Neural cell (in vitro differentiated cells): Measurements from ENCODE around the gene ASIP. TPM values are rescaled to one million over a fixed set of nuclear protein-coding genes. Genes with fewer than 3 reads are reported as not detected.

Source experiments
- H2AFZ ChIP-seq: fragments of 200-600, 300-800 bp; sonication (generic), shearing (Covaris generic); 2 replicates; pipeline ENCODE4 v1.6.0; 2014; ENCODE audit warnings: low read depth, mild to moderate bottlenecking, antibody characterized with exemption, low read length, moderate library complexity
- H3F3A ChIP-seq: fragments of 200-600 bp; shearing (Covaris generic); 2 replicates; pipeline ENCODE4 v1.6.1; 2016; ENCODE audit warnings: mild to moderate bottlenecking, moderate library complexity, mixed read lengths, antibody characterized with exemption, low read length; ENCODE audit not compliant: insufficient read depth, poor library complexity, severe bottlenecking
- H3K27ac ChIP-seq: fragments of 200-600, 300-800 bp; sonication (generic), shearing (Covaris generic); 2 replicates; pipeline ENCODE4 v1.5.1; 2014; ENCODE audit warnings: mild to moderate bottlenecking, low read length, moderate library complexity
- H3K27me3 ChIP-seq: fragments of 300-800, 200-600 bp; sonication (generic), shearing (Covaris generic); 2 replicates; pipeline ENCODE4 v1.6.0; 2014; ENCODE audit warnings: mild to moderate bottlenecking, low read depth, low read length, moderate library complexity; ENCODE audit not compliant: insufficient read depth
- H3K36me3 ChIP-seq: fragments of 300-800, 200-600 bp; sonication (generic), shearing (Covaris generic); 2 replicates; pipeline ENCODE4 v1.5.1; 2014; ENCODE audit warnings: mild to moderate bottlenecking, antibody characterized with exemption, low read length, moderate library complexity; ENCODE audit not compliant: insufficient read depth
- H3K4me2 ChIP-seq: fragments of 300-800, 200-600 bp; sonication (generic), shearing (Covaris generic); 2 replicates; pipeline ENCODE4 v1.6.0; 2014; ENCODE audit warnings: mild to moderate bottlenecking, low read length
- H3K4me3 ChIP-seq: fragments of 300-800, 200-600 bp; sonication (generic), shearing (Covaris generic); 2 replicates; pipeline ENCODE4 v1.5.1; 2014; ENCODE audit warnings: mild to moderate bottlenecking, low read length, moderate library complexity
- H3K79me2 ChIP-seq: fragments of 200-600 bp; shearing (Covaris generic); replicated peaks from 2 replicates; pipeline ENCODE4 v1.6.0; 2014; ENCODE audit warnings: mild to moderate bottlenecking, low read length, moderate library complexity; ENCODE audit not compliant: insufficient read depth
- H3K9ac ChIP-seq: fragments of 300-800, 200-600 bp; sonication (generic), shearing (Covaris generic); 2 replicates; pipeline ENCODE4 v1.6.1; 2016; ENCODE audit warnings: mild to moderate bottlenecking, low read length, mixed read lengths
- H3K9me2 ChIP-seq: fragments of 200-600 bp; shearing (Covaris generic); 2 replicates; pipeline ENCODE4 v1.6.1; 2016; ENCODE audit warnings: mild to moderate bottlenecking, low read length, mixed read lengths; ENCODE audit not compliant: insufficient read depth
- H3K9me3 ChIP-seq: fragments of 200-600, 300-800 bp; sonication (generic), shearing (Covaris generic); 2 replicates; pipeline ENCODE4 v1.6.1; 2016; ENCODE audit warnings: mild to moderate bottlenecking, mixed run types, low read length, moderate library complexity, mixed read lengths
- H4K20me1 ChIP-seq: fragments of 200-600 bp; shearing (Covaris generic); 2 replicates; pipeline ENCODE4 v1.6.1; 2016; ENCODE audit warnings: mild to moderate bottlenecking, mixed run types; ENCODE audit not compliant: insufficient read depth
- CTCF ChIP-seq: fragments of 450-650 bp; IDR thresholded peaks from 2 replicates; pipeline ENCODE4 v1.5.1; 2014; ENCODE audit warnings: antibody characterized with exemption, mild to moderate bottlenecking, moderate library complexity; ENCODE audit not compliant: poor library complexity, severe bottlenecking
- EP300 ChIP-seq: fragments of 450-650 bp; conservative IDR thresholded peaks from 2 replicates; pipeline ENCODE4 v1.6.1; 2014; ENCODE audit warnings: antibody characterized with exemption, mild to moderate bottlenecking, moderate library complexity; ENCODE audit not compliant: poor library complexity, severe bottlenecking
- EZH2 ChIP-seq: fragments of 200-600, 300-800 bp; shearing (Covaris generic), sonication (generic); IDR thresholded peaks from 2 replicates; pipeline ENCODE4 v1.6.1; 2014; ENCODE audit warnings: antibody characterized with exemption, low read length, borderline replicate concordance, mild to moderate bottlenecking; ENCODE audit not compliant: insufficient read depth, poor library complexity, severe bottlenecking
- MXI1 ChIP-seq: fragments of 450-650 bp; conservative IDR thresholded peaks from 2 replicates; pipeline ENCODE4 v1.6.1; 2014; ENCODE audit warnings: antibody characterized with exemption, mild to moderate bottlenecking; ENCODE audit not compliant: poor library complexity, severe bottlenecking
- POLR2AphosphoS5 ChIP-seq: IDR thresholded peaks from 2 replicates; pipeline ENCODE4 v1.6.1; 2012
- RAD21 ChIP-seq: fragments of 450-650 bp; conservative IDR thresholded peaks from 2 replicates; pipeline ENCODE4 v1.6.1; 2014; ENCODE audit warnings: antibody characterized with exemption, mild to moderate bottlenecking, moderate library complexity
- SMC3 ChIP-seq: fragments of 450-650 bp; conservative IDR thresholded peaks from 2 replicates; pipeline ENCODE4 v1.6.1; 2014; ENCODE audit warnings: antibody characterized with exemption, mild to moderate bottlenecking, moderate library complexity; ENCODE audit not compliant: poor library complexity
- TAF1 ChIP-seq: IDR thresholded peaks from 2 replicates; pipeline ENCODE4 v1.6.1; 2012; ENCODE audit warnings: low read depth
- polyA plus RNA-seq: library from polyadenylated mRNA; depleted of rRNA; stranded (reverse); fragments of >200 nt; gene quantifications from 2 replicates; pipeline ENCODE4 v1.2.3, GENCODE V29; 2014
- TF ChIP-seq, protein P1 (sequence below): IDR thresholded peaks from 2 replicates; pipeline ENCODE4 v1.6.1; 2012; ENCODE audit warnings: borderline replicate concordance

ASIP gene
- polyA plus RNA-seq, 1 donor from 2014 or later = not detected

- H2AFZ ChIP-seq = no peak overlapping the region
These were observed 68.5 kb downstream of the ASIP start for GRCh38 chr20:34309691-34310090.

DNA sequence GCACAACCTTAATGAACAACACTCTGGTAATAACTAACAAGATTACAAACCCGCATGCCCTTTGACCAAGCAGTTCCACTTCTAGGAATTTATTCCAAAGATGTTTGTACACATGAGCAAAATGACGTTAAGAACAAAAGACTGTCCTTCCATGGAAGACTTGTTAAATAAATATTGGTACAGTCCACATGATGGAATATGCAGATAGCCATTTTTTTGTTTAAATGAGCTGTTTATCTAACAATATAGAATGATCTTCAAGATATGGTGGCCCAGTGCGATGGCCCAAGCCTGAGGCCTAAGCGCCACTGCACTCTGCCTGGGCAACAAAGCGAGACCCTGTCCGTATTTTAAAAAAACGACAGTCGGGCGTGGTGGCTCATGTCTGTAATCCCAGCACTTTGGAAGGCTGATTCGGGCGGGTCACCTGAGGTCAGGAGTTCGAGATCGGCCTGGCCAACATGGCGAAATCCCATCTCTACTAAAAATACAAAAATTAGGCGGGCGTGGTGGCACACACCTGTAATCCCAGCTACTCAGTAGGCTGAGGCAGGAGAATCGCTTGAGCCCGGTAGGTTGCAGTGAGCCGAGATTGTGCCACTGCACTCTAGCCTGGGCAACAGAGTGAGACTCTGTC, 69.4 kb downstream of the ASIP start:
- Histone ChIP-seq H4K20me1 (no peaks in the 10 kb centered on the region), H3K27me3 (peaks cover 15% of the 10 kb centered on the region), H3F3A (no peaks in the 10 kb centered on the region), H3K27ac (no peak overlapping the region), H3K9me2 (no peaks in the 10 kb centered on the region), H3K36me3 (no peaks in the 10 kb centered on the region), H3K9ac (no peak overlapping the region), H3K4me3 (no peak overlapping the region), H2AFZ (no peak overlapping the region), H3K9me3 (no peaks in the 10 kb centered on the region), H3K4me2 (no peak overlapping the region), H3K79me2 (no peaks in the 10 kb centered on the region)
- TF ChIP-seq, protein P1, sequence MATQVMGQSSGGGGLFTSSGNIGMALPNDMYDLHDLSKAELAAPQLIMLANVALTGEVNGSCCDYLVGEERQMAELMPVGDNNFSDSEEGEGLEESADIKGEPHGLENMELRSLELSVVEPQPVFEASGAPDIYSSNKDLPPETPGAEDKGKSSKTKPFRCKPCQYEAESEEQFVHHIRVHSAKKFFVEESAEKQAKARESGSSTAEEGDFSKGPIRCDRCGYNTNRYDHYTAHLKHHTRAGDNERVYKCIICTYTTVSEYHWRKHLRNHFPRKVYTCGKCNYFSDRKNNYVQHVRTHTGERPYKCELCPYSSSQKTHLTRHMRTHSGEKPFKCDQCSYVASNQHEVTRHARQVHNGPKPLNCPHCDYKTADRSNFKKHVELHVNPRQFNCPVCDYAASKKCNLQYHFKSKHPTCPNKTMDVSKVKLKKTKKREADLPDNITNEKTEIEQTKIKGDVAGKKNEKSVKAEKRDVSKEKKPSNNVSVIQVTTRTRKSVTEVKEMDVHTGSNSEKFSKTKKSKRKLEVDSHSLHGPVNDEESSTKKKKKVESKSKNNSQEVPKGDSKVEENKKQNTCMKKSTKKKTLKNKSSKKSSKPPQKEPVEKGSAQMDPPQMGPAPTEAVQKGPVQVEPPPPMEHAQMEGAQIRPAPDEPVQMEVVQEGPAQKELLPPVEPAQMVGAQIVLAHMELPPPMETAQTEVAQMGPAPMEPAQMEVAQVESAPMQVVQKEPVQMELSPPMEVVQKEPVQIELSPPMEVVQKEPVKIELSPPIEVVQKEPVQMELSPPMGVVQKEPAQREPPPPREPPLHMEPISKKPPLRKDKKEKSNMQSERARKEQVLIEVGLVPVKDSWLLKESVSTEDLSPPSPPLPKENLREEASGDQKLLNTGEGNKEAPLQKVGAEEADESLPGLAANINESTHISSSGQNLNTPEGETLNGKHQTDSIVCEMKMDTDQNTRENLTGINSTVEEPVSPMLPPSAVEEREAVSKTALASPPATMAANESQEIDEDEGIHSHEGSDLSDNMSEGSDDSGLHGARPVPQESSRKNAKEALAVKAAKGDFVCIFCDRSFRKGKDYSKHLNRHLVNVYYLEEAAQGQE = no peak
- TF ChIP-seq RAD21 = no peak
- TF ChIP-seq SMC3 = no peak
- no peak for TF ChIP-seq EP300
- TF ChIP-seq TAF1 = no peak
- no peak for TF ChIP-seq MXI1
- TF ChIP-seq CTCF = no peak
- no peak for TF ChIP-seq EZH2
- TF ChIP-seq POLR2AphosphoS5 = no peak

More at GRCh38 chr20:34309691-34310090, 68.5 kb downstream of the ASIP start:
- Histone ChIP-seq H3K9me3 (no peaks in the 10 kb centered on the region), H3K27ac (no peak overlapping the region), H3K79me2 (no peaks in the 10 kb centered on the region), H3K9ac (no peak overlapping the region), H3F3A (no peaks in the 10 kb centered on the region), H3K4me2 (no peak overlapping the region), H4K20me1 (no peaks in the 10 kb centered on the region), H3K9me2 (no peaks in the 10 kb centered on the region), H3K4me3 (no peak overlapping the region), H3K27me3 (peaks cover 15% of the 10 kb centered on the region), H3K36me3 (no peaks in the 10 kb centered on the region)
- no peak for TF ChIP-seq SMC3
- no peak for TF ChIP-seq TAF1
- no peak for TF ChIP-seq EP300
- TF ChIP-seq, protein P1 = no peak
- TF ChIP-seq POLR2AphosphoS5 = no peak
